ENCODE results near the gene MYBL2. TPM values are rescaled to one million over a fixed set of nuclear protein-coding genes. Genes with fewer than 3 reads are reported as not detected.
"Not testable (repeated sequence)": the region's sequence is repeated elsewhere in the genome, so short reads cannot be mapped to it uniquely, and the experiment has no call there.

The MYBL2 gene
- total RNA-seq, 1 donor from 2014 or later = 108 TPM

DNA sequence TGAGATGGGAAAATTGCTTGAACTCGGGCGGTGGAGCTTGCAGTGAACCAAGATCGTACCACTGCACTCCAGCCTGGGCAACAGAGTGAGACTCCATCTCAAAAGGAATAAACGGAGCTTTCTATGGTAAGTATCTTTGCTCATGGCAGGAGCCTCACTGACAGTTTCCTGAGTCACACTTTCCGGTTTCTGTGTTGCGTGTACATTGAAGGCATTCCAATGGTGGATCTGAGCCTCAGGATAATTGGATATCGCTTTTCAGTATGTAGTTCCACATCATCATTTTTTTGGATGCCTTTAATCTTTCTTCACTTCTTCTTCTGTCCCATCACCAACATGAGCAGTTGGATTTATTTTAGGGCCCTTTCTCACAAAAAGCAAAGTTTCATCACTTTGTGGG, 88.5 kb downstream of the MYBL2 start:
- H3K9me3 Mint-ChIP-seq = peaks cover 11% of the 10 kb centered on the region

DNA sequence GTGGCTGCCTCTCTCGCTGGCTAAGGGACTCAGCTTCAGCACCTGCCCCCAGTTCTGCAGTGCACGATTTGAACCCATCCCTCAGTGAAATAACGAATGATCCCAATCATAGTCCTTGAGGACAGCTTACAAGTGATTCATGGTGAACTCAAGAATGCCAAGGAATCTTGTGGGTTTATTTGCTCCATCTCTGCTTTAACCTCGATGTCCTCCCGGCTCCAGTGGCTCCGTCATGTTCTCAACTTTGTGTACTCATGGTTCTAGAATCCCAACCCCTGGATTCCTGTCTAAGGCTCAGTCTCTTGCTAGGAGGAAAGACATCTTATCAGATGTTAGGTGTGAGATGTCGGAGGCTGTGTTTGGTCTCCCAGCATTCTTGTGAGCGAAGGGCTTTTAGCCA, 88.9 kb downstream of the MYBL2 start:
- no peaks in the 10 kb centered on the region for H3K27me3 Mint-ChIP-seq
- intact Hi-C loops (cut with micrococcal nuclease) = loop anchor here (1.0 kb wide), 1 partner anchor 21 kb away; no protein-coding TSS in a partner anchor

More for the DNA sequence above, 88.5 kb downstream of the MYBL2 start:
- DNase-seq = no peak
- Mint-ChIP-seq H3K4me1 (peaks cover 38% of the 10 kb centered on the region), H3K4me3 (no peak overlapping the region), H3K27ac (no peak overlapping the region), H3K36me3 (ENCODE audit: low read depth) (peaks cover 8% of the 10 kb centered on the region), H3K27me3 (no peaks in the 10 kb centered on the region)
- intact Hi-C loops (cut with micrococcal nuclease) = no loop called here

DNA sequence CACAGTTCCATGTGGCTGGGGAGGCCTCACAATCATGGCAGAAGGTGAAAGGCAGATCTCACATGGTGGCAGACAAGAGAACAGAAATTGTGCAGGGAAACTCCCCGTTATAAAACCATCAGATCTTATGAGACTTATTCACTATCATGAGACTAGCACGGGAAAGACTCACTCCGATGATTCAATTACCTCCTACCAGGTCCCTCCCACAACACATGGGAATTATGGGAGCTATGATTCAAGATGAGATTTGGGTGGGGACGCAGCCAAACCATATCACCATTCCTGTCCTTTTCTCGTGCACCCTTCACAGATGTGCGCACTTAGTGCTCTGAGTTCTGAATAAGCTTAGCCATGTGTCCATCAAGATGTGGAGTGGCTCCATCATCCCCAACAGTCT, 91.0 kb downstream of the MYBL2 start:
- intact Hi-C loops (cut with micrococcal nuclease); H3K27me3 Mint-ChIP-seq: not testable (repeated sequence)

More for the DNA sequence above, 88.9 kb downstream of the MYBL2 start:
- H3K9me3 Mint-ChIP-seq = peaks cover 11% of the 10 kb centered on the region
- no peak for DNase-seq
- peaks cover 8% of the 10 kb centered on the region for H3K36me3 Mint-ChIP-seq (ENCODE audit: low read depth)
- H3K27ac Mint-ChIP-seq = no peak overlapping the region
- H3K4me3 Mint-ChIP-seq = no peak overlapping the region
- peaks cover 35% of the 10 kb centered on the region for H3K4me1 Mint-ChIP-seq

DNA sequence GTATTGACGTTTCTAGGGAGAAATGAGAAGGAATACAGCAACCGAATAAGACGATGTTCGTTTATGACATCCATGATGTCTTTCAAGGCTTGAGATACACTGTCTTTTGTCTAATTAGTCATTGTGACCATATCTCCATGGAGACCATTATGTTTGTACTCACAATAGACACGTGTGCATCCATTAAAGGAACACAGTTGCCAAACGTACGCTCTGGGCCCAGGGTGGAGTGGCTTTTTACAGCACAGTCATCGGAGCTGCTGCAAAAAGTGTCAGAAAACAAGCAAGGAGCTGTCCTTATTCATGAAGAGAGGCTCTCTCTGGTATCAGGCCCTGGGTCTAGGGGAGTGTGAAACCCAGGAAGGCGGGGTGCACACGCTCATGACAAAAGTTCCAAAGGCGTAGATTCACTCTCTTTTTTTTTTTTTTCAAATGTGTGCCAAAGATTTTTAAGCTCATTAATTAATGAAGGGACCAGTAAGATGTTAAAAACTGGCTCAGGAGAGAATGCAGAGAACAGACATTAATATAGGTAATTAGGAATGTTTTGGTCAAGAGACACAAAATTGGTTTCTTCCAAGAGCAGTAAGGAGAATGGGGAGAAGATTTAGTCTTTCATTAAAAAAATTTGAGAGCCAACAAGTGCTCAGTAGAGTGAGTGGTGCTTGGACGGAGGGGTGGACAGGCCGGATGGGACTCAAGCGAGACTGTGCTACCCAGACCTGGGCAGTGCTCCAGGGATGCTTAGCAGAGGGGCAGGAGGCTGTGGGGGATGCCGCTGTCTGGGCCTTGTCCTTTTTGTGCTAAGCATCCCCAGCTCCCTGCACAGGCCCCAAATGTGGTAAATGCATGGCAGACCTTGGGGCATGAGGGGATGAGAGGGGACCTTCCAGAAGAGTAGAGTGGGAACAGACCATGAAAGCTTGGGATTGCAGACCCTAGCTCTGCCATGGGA, 94.7 kb downstream of the MYBL2 start:
- Mint-ChIP-seq H3K9me3 (peaks cover 11% of the 10 kb centered on the region), H3K36me3 (ENCODE audit: low read depth) (peaks cover 2% of the 10 kb centered on the region), H3K27me3 (peaks cover 3% of the 10 kb centered on the region), H3K27ac (no peak overlapping the region), H3K4me3 (no peak overlapping the region), H3K4me1 (peaks cover 5% of the 10 kb centered on the region)
- intact Hi-C loops (cut with micrococcal nuclease) = no loop called here
- DNase-seq = no peak

More for the DNA sequence above, 91.0 kb downstream of the MYBL2 start:
- Mint-ChIP-seq H3K9me3 (peaks cover 11% of the 10 kb centered on the region), H3K4me1 (peaks cover 14% of the 10 kb centered on the region), H3K27ac (peak overlapping the region; percentile 40)
- not testable (repeated sequence) for DNase-seq; H3K36me3 Mint-ChIP-seq (ENCODE audit: low read depth); H3K4me3 Mint-ChIP-seq

DNA sequence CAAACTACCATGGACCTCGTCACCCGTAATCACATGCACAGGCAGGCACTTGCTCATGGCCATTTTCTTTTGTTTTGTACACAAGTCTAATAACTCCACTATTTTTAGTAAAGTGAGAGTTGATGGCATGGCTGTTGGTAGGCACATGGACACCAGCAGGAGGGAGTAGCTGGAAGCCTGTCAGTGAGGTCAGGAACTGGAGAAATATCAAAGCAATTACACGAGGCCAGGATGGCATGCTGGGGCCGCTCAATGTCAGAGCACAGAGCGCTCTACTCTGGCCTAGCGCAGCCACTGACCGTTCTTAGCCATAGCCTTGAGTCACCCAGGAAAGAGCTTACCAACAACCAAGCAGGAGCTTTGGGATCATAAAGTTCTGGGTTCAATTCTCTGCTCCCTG, 96.0 kb downstream of the MYBL2 start:
- no peak overlapping the region for H3K27ac Mint-ChIP-seq
- H3K27me3 Mint-ChIP-seq = peaks cover 7% of the 10 kb centered on the region
- intact Hi-C loops (cut with micrococcal nuclease) = no loop called here
- peaks cover 10% of the 10 kb centered on the region for H3K9me3 Mint-ChIP-seq
- H3K4me1 Mint-ChIP-seq = peaks cover 4% of the 10 kb centered on the region
- no peak for DNase-seq
- H3K36me3 Mint-ChIP-seq (ENCODE audit: low read depth) = peaks cover 2% of the 10 kb centered on the region
- H3K4me3 Mint-ChIP-seq = no peak overlapping the region

DNA sequence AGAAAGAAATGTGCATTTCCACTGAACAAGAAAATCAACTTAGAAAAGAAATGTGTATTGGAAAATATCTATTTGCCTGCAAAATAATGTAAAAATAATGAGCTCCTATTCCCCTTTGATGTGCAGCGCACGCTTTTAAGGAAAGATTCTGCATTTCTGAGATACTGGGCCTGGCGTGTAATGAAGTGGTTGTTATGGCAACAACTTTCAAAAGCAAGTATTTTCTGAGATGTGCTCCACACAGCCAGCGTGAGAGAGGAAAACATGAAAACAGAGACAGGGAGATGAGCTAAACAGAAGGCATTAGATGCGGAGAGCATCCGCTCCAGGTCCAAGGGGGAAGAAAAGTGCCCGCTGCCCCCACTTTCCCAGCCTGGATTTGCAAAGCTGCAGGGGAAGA, 99.0 kb downstream of the MYBL2 start:
- Mint-ChIP-seq H3K9me3 (no peaks in the 10 kb centered on the region), H3K36me3 (ENCODE audit: low read depth) (no peaks in the 10 kb centered on the region), H3K27me3 (peaks cover 19% of the 10 kb centered on the region), H3K4me3 (no peak overlapping the region), H3K27ac (no peak overlapping the region), H3K4me1 (peaks cover 3% of the 10 kb centered on the region)
- no peak for DNase-seq
- intact Hi-C loops (cut with micrococcal nuclease) = no loop called here

Other genes with a start within 250 kb of the MYBL2 start
- 206 TPM in 2 replicates for gene SRSF6, start 209.2 kb upstream of the MYBL2 start, total RNA-seq
- 8.8 and 9.9 TPM in 2 replicates for gene L3MBTL1, start 159.4 kb upstream of the MYBL2 start, total RNA-seq
- 0.23 TPM in 1 of 2 replicates, not detected in the other for gene SGK2, start 108.1 kb upstream of the MYBL2 start, total RNA-seq
- 18.6 and 20.7 TPM in 2 replicates for gene IFT52, start 76.2 kb upstream of the MYBL2 start, total RNA-seq
- not detected in 2 replicates for gene GTSF1L, start 59.9 kb downstream of the MYBL2 start, total RNA-seq
- gene TOX2, start 247.7 kb downstream of the MYBL2 start, total RNA-seq = 1.4 and 2.6 TPM in 2 replicates

Data from activated CD4-positive, alpha-beta T cell treated with anti-CD3 and anti-CD28 coated beads, Interleukin-2, amount 10 ng/mL, durations not matched to agents 24 days and 14 days (primary cell).